ENCODE data around the gene AFG1L. TPM values are rescaled to one million over a fixed set of nuclear protein-coding genes. Genes with fewer than 3 reads are reported as not detected.

The AFG1L gene
- total and polyA plus RNA-seq, 7 experiments from 2014 or later = 3.5 to 9.2 (median 6.5) TPM

GRCh38 chr6:108544606-108545005 lies 249.8 kb downstream of the AFG1L start:
- ATAC-seq (no peak), DNase-seq (no peak)
- Mint-ChIP-seq H3K36me3 (no peaks in the 10 kb centered on the region), H3K9me3 (peaks cover 0 to 5% (median 0%) of the 10 kb centered on the region in 11 donors), H3K27ac (no peak overlapping the region), H3K4me1 (peaks cover 7 to 21% (median 8%) of the 10 kb centered on the region in 7 donors), H3K27me3 (peaks cover 0 to 37% (median 0%) of the 10 kb centered on the region in 5 donors), H3K4me3 (no peak overlapping the region)
- POLR2A ChIA-PET = interaction anchor here (0.6 kb wide), 1 partner anchor 9 kb away, joined by 3 read pairs; no protein-coding TSS in a partner anchor
- Histone ChIP-seq H3K9me3 (ENCODE audit: control insufficient read depth in 2 of 3, low read length in 3 of 3) (no peaks in the 10 kb centered on the region), H3K4me3 (ENCODE audit: low read length) (no peak overlapping the region), H3K27ac (ENCODE audit: low read depth, low read length) (no peak overlapping the region), H3K4me1 (ENCODE audit: control insufficient read depth in 2 of 2, insufficient read depth in 2 of 2, low read length in 2 of 2) (peaks cover 8 to 13% of the 10 kb centered on the region in 2 donors), H3K27me3 (ENCODE audit: control insufficient read depth in 2 of 2, insufficient read depth in 2 of 2, low read length in 2 of 2) (no peaks in the 10 kb centered on the region), H3K36me3 (ENCODE audit: control insufficient read depth in 2 of 3, insufficient read depth in 3 of 3, low read length in 3 of 3) (no peaks in the 10 kb centered on the region)
- CTCF ChIA-PET = interaction anchor here (0.6 to 8.8 kb wide), 7 partner anchors 11 to 528 kb away, joined by 3 to 143 read pairs (median 3); no protein-coding TSS in a partner anchor
- intact Hi-C loops (cut with micrococcal nuclease) = loop anchor here (5.0 kb wide), 3 partner anchors 643 to 1493 kb away; partner anchors contain the start of gene CD164 (in 1 of the 2)

- peaks cover 0 to 30% (median 0%) of the 10 kb centered on the region in 5 donors for H3K27me3 Mint-ChIP-seq
- no peak for DNase-seq
- Histone ChIP-seq H3K4me3 (ENCODE audit: low read length) (no peak overlapping the region), H3K27ac (ENCODE audit: low read depth, low read length) (no peak overlapping the region), H3K27me3 (ENCODE audit: control insufficient read depth in 2 of 2, insufficient read depth in 2 of 2, low read length in 2 of 2) (no peaks in the 10 kb centered on the region), H3K36me3 (ENCODE audit: control insufficient read depth in 2 of 3, insufficient read depth in 3 of 3, low read length in 3 of 3) (no peaks in the 10 kb centered on the region), H3K4me1 (ENCODE audit: control insufficient read depth in 2 of 2, insufficient read depth in 2 of 2, low read length in 2 of 2) (peaks cover 8 to 13% of the 10 kb centered on the region in 2 donors), H3K9me3 (ENCODE audit: control insufficient read depth in 2 of 3, low read length in 3 of 3) (no peaks in the 10 kb centered on the region)
- H3K27ac Mint-ChIP-seq = peak overlapping the region in 3 of 9 donors; percentile 43 to 55 (median 53)
- ChIA-PET CTCF (interaction anchor here (0.6 to 8.8 kb wide), 6 partner anchors 10 to 617 kb away, joined by 3 to 143 read pairs (median 6); no protein-coding TSS in a partner anchor), POLR2A (interaction anchor here (1.1 kb wide), 1 partner anchor 13 kb away, joined by 3 read pairs; no protein-coding TSS in a partner anchor)
- peaks cover 7 to 21% (median 8%) of the 10 kb centered on the region in 7 donors for H3K4me1 Mint-ChIP-seq
- no peak for ATAC-seq
- H3K9me3 Mint-ChIP-seq = peaks cover 0 to 1% (median 0%) of the 10 kb centered on the region in 11 donors
- intact Hi-C loops (cut with micrococcal nuclease) = no loop called here
- no peaks in the 10 kb centered on the region for H3K36me3 Mint-ChIP-seq
- H3K4me3 Mint-ChIP-seq = peak overlapping the region in 1 of 10 donors; percentile 20
Observed at GRCh38 chr6:108546079-108547049, 251.5 kb downstream of the AFG1L start.

GRCh38 chr6:108549241-108549640 lies 254.4 kb downstream of the AFG1L start:
- H3K27ac ChIP-seq (ENCODE audit: low read depth, low read length) = no peak overlapping the region
- no peak for ATAC-seq
- CTCF ChIA-PET = no interaction called here
- Mint-ChIP-seq H3K4me1 (peaks cover 0 to 13% (median 4%) of the 10 kb centered on the region in 7 donors), H3K27ac (no peak overlapping the region), H3K9me3 (no peaks in the 10 kb centered on the region), H3K27me3 (peaks cover 0 to 36% (median 7%) of the 10 kb centered on the region in 5 donors), H3K4me3 (no peak overlapping the region), H3K36me3 (no peaks in the 10 kb centered on the region)
- no peaks in the 10 kb centered on the region for H3K36me3 ChIP-seq (ENCODE audit: control insufficient read depth in 2 of 3, insufficient read depth in 3 of 3, low read length in 3 of 3)
- no peaks in the 10 kb centered on the region for H3K27me3 ChIP-seq (ENCODE audit: control insufficient read depth in 2 of 2, insufficient read depth in 2 of 2, low read length in 2 of 2)
- peaks cover 0 to 13% of the 10 kb centered on the region in 2 donors for H3K4me1 ChIP-seq (ENCODE audit: control insufficient read depth in 2 of 2, insufficient read depth in 2 of 2, low read length in 2 of 2)
- H3K9me3 ChIP-seq (ENCODE audit: control insufficient read depth in 2 of 3, low read length in 3 of 3) = no peaks in the 10 kb centered on the region
- intact Hi-C loops (cut with micrococcal nuclease) = no loop called here
- no peak for DNase-seq
- POLR2A ChIA-PET = no interaction called here
- no peak overlapping the region for H3K4me3 ChIP-seq (ENCODE audit: low read length)

- H3K9me3 Mint-ChIP-seq = no peaks in the 10 kb centered on the region
- no peaks in the 10 kb centered on the region for H3K36me3 Mint-ChIP-seq
- H3K4me1 ChIP-seq (ENCODE audit: control insufficient read depth in 2 of 2, insufficient read depth in 2 of 2, low read length in 2 of 2) = peaks cover 0 to 13% of the 10 kb centered on the region in 2 donors
- no peaks in the 10 kb centered on the region for H3K27me3 ChIP-seq (ENCODE audit: control insufficient read depth in 2 of 2, insufficient read depth in 2 of 2, low read length in 2 of 2)
- ATAC-seq (no peak), DNase-seq (no peak)
- no peak overlapping the region for H3K27ac ChIP-seq (ENCODE audit: low read depth, low read length)
- intact Hi-C loops (cut with micrococcal nuclease) = no loop called here
- H3K4me1 Mint-ChIP-seq = peaks cover 0 to 13% (median 4%) of the 10 kb centered on the region in 7 donors
- H3K4me3 ChIP-seq (ENCODE audit: low read length) = no peak overlapping the region
- H3K36me3 ChIP-seq (ENCODE audit: control insufficient read depth in 2 of 3, insufficient read depth in 3 of 3, low read length in 3 of 3) = no peaks in the 10 kb centered on the region
- no peak overlapping the region for H3K4me3 Mint-ChIP-seq
- H3K27me3 Mint-ChIP-seq = peaks cover 0 to 40% (median 7%) of the 10 kb centered on the region in 5 donors
- ChIA-PET CTCF (no interaction called here), POLR2A (no interaction called here)
- H3K9me3 ChIP-seq (ENCODE audit: control insufficient read depth in 2 of 3, low read length in 3 of 3) = no peaks in the 10 kb centered on the region
- no peak overlapping the region for H3K27ac Mint-ChIP-seq
Observed at GRCh38 chr6:108549741-108550140, 254.9 kb downstream of the AFG1L start.

GRCh38 chr6:108550256-108550655 lies 255.4 kb downstream of the AFG1L start:
- CTCF ChIA-PET = interaction anchor here (0.6 to 2.6 kb wide), 2 partner anchors 8 to 544 kb away, joined by 4 to 9 read pairs; partner anchors contain the start of gene SESN1

GRCh38 chr6:108555399-108556052 lies 260.7 kb downstream of the AFG1L start:
- intact Hi-C loops (cut with micrococcal nuclease) = loop anchor here in 1 of 2 donors (5.0 kb wide), 5 partner anchors 227 to 1622 kb away; partner anchors contain the start of genes MICAL1 and WASF1
- H3K9me3 ChIP-seq (ENCODE audit: control insufficient read depth in 2 of 3, low read length in 3 of 3) = no peaks in the 10 kb centered on the region
- Mint-ChIP-seq H3K4me3 (peak overlapping the region in 1 of 10 donors; percentile 2), H3K9me3 (no peaks in the 10 kb centered on the region), H3K27me3 (peaks cover 0 to 54% (median 9%) of the 10 kb centered on the region in 5 donors), H3K4me1 (peaks cover 0 to 8% (median 0%) of the 10 kb centered on the region in 7 donors), H3K36me3 (no peaks in the 10 kb centered on the region), H3K27ac (peak overlapping the region in 1 of 9 donors; percentile 46)
- CTCF ChIA-PET = interaction anchor here (2.3 kb wide), 1 partner anchor 11 kb away, joined by 8 read pairs; no protein-coding TSS in a partner anchor
- no peak for ATAC-seq
- H3K27me3 ChIP-seq (ENCODE audit: control insufficient read depth in 2 of 2, insufficient read depth in 2 of 2, low read length in 2 of 2) = no peaks in the 10 kb centered on the region
- no peak for DNase-seq
- peaks cover 5 to 6% of the 10 kb centered on the region in 2 donors for H3K4me1 ChIP-seq (ENCODE audit: control insufficient read depth in 2 of 2, insufficient read depth in 2 of 2, low read length in 2 of 2)
- POLR2A ChIA-PET = interaction anchor here (0.8 kb wide), 1 partner anchor 599 kb away, joined by 4 read pairs; no protein-coding TSS in a partner anchor
- H3K36me3 ChIP-seq (ENCODE audit: control insufficient read depth in 2 of 3, insufficient read depth in 3 of 3, low read length in 3 of 3) = peaks cover 0 to 11% (median 0%) of the 10 kb centered on the region in 3 experiments
- no peak overlapping the region for H3K27ac ChIP-seq (ENCODE audit: low read depth, low read length)
- no peak overlapping the region for H3K4me3 ChIP-seq (ENCODE audit: low read length)

More at GRCh38 chr6:108550256-108550655, 255.4 kb downstream of the AFG1L start:
- Histone ChIP-seq H3K9me3 (ENCODE audit: control insufficient read depth in 2 of 3, low read length in 3 of 3) (no peaks in the 10 kb centered on the region), H3K4me3 (ENCODE audit: low read length) (no peak overlapping the region), H3K27ac (ENCODE audit: low read depth, low read length) (no peak overlapping the region), H3K27me3 (ENCODE audit: control insufficient read depth in 2 of 2, insufficient read depth in 2 of 2, low read length in 2 of 2) (no peaks in the 10 kb centered on the region), H3K36me3 (ENCODE audit: control insufficient read depth in 2 of 3, insufficient read depth in 3 of 3, low read length in 3 of 3) (no peaks in the 10 kb centered on the region), H3K4me1 (ENCODE audit: control insufficient read depth in 2 of 2, insufficient read depth in 2 of 2, low read length in 2 of 2) (peaks cover 0 to 13% of the 10 kb centered on the region in 2 donors)
- Mint-ChIP-seq H3K27me3 (peaks cover 0 to 41% (median 7%) of the 10 kb centered on the region in 5 donors), H3K4me1 (peaks cover 0 to 13% (median 4%) of the 10 kb centered on the region in 7 donors), H3K4me3 (no peak overlapping the region), H3K9me3 (no peaks in the 10 kb centered on the region), H3K36me3 (no peaks in the 10 kb centered on the region), H3K27ac (no peak overlapping the region)
- intact Hi-C loops (cut with micrococcal nuclease) = no loop called here
- POLR2A ChIA-PET = interaction anchor here (0.6 to 1.1 kb wide), 2 partner anchors 39 to 1287 kb away, joined by 5 to 9 read pairs; no protein-coding TSS in a partner anchor
- ATAC-seq = no peak
- DNase-seq = no peak

Measured in naive thymus-derived CD4-positive, alpha-beta T cell (primary cell).